Measurements from ENCODE around the gene EXOC6B.

EXOC6B gene

GRCh38 chr2:72341639-72342038 lies 484.2 kb downstream of the EXOC6B start:
- DNase-seq: no peak

- no peak for DNase-seq
Measured at GRCh38 chr2:72340665-72341064, 485.2 kb downstream of the EXOC6B start.

GRCh38 chr2:72338076-72338475 lies 487.8 kb downstream of the EXOC6B start:
- no peak for DNase-seq

GRCh38 chr2:72332720-72333119 lies 493.1 kb downstream of the EXOC6B start:
- DNase-seq: no peak

GRCh38 chr2:72330652-72331051 lies 495.2 kb downstream of the EXOC6B start:
- no peak for DNase-seq

GRCh38 chr2:72326759-72327158 lies 499.1 kb downstream of the EXOC6B start:
- DNase-seq: no peak

GRCh38 chr2:72325592-72326422 lies 500.0 kb downstream of the EXOC6B start:
- DNase-seq: no peak

GRCh38 chr2:72316774-72317173 lies 509.1 kb downstream of the EXOC6B start:
- DNase-seq: no peak

- no peak for DNase-seq
Measured at GRCh38 chr2:72300147-72300684, 525.6 kb downstream of the EXOC6B start.

- DNase-seq: no peak
Measured at GRCh38 chr2:72293620-72294019, 532.2 kb downstream of the EXOC6B start.

- no peak for DNase-seq
Measured at GRCh38 chr2:72292433-72292832, 533.4 kb downstream of the EXOC6B start.

- no peak for DNase-seq
Measured at GRCh38 chr2:72291059-72291458, 534.8 kb downstream of the EXOC6B start.

GRCh38 chr2:72289736-72290135 lies 536.1 kb downstream of the EXOC6B start:
- no peak for DNase-seq

- DNase-seq: no peak
Measured at GRCh38 chr2:72289283-72289682, 536.5 kb downstream of the EXOC6B start.

GRCh38 chr2:72278046-72278445 lies 547.8 kb downstream of the EXOC6B start:
- DNase-seq: no peak

GRCh38 chr2:72276876-72277275 lies 549.0 kb downstream of the EXOC6B start:
- DNase-seq: no peak

GRCh38 chr2:72276356-72276755 lies 549.5 kb downstream of the EXOC6B start:
- DNase-seq: no peak

GRCh38 chr2:72275084-72275483 lies 550.7 kb downstream of the EXOC6B start:
- DNase-seq: no peak

GRCh38 chr2:72274380-72274797 lies 551.4 kb downstream of the EXOC6B start:
- DNase-seq: no peak

GRCh38 chr2:72273384-72273783 lies 552.4 kb downstream of the EXOC6B start:
- DNase-seq: no peak

- DNase-seq: no peak
Measured at GRCh38 chr2:72271766-72272641, 553.8 kb downstream of the EXOC6B start.

GRCh38 chr2:72271276-72271614 lies 554.6 kb downstream of the EXOC6B start:
- no peak for DNase-seq

GRCh38 chr2:72270556-72271275 lies 555.1 kb downstream of the EXOC6B start:
- no peak for DNase-seq

All from stimulated activated CD4-positive, alpha-beta T cell treated with anti-CD3 and anti-CD28 coated beads, Interleukin-12 subunit alpha, Interleukin-12 subunit beta, amount 100 ng/mL, for 4 hours (primary cell).